ENCODE data around the gene ATP11A. TPM values are rescaled to one million over a fixed set of nuclear protein-coding genes. Genes with fewer than 3 reads are reported as not detected.

ATP11A gene
- total and polyA plus RNA-seq, 9 of the 15 experiments (the other 6 are each of a cell fraction or from before 2014, with no cell fraction given): 0.38 to 34.2 (median 4.2) TPM

DNA sequence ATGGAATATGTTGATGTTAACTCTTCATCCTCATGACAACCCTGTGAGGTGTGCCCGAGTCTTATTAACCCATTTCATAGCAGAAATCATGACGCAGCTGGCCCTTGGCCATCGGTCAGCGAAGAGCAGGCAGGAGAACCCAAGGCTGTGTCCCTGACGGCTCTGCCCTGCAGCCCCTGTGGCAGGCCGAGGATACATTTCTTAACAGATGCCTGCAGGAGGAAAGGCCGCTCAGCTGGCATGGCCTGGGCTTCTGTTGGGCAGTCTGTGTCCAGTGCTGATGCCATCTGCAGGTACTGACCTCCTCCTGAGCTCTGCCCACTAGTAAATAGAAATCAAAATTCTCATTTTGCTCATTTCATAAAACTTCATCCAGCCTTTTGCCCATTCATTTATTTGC lies 243.8 kb downstream of the ATP11A start:
- Histone ChIP-seq H3K36me3 (ENCODE audit: control insufficient read depth, insufficient read depth, low read length) (no peaks in the 10 kb centered on the region), H3K27me3 (ENCODE audit: control insufficient read depth in 2 of 2, insufficient read depth in 2 of 2, low read length in 2 of 2) (peaks cover 2 to 37% of the 10 kb centered on the region in 2 experiments; a peak in 4 of 5 replicates), H3K9ac (ENCODE audit: insufficient read depth in 1 of 2, low read depth in 2 of 2, low read length in 2 of 2) (no peak overlapping the region), H3K9me1 (ENCODE audit: control insufficient read depth, insufficient read depth, low read length) (no peaks in the 10 kb centered on the region), H3K9me3 (replicated peaks; ENCODE audit: control insufficient read depth, insufficient read depth, low read depth, low read length) (no peaks in the 10 kb centered on the region), H3K4me3 (no peak overlapping the region), H4K20me1 (replicated peaks; ENCODE audit: control insufficient read depth, insufficient read depth, low read length) (no peaks in the 10 kb centered on the region), H3K79me2 (ENCODE audit: control insufficient read depth, insufficient read depth, low read length) (no peaks in the 10 kb centered on the region), H3K4me2 (ENCODE audit: insufficient read depth, low read length) (no peak overlapping the region), H2AFZ (ENCODE audit: low read depth, low read length) (no peak overlapping the region), H3K27ac (ENCODE audit: extremely low read depth, low read depth, low read length) (no peak overlapping the region), H3K4me1 (replicated peaks in 1 of 2; ENCODE audit: control insufficient read depth in 2 of 2, insufficient read depth in 2 of 2, low read length in 2 of 2) (no peaks in the 10 kb centered on the region; a peak in 1 of 5 replicates)
- CTCF ChIA-PET (ENCODE audit: low intra/inter-chr PET ratio): no interaction called here
- WGBS (ENCODE audit: insufficient coverage, low coverage, missing lambda C conversion rate): 0% methylated on average over 6 of the region's 7 CpGs
- in situ Hi-C loops (cut with MboI) (loop anchor here (25.0 kb wide), 1 partner anchor 454 kb away; no protein-coding TSS in a partner anchor), intact Hi-C loops (cut with micrococcal nuclease) (no loop called here)
- BruUV-seq (replicated peaks): no TSS peak
- FAIRE-seq (no peak), DNase-seq (ENCODE audit: extremely low read depth in 1 of 4, low spot score in 3 of 4) (no peak), ATAC-seq (no peak)
- POLR2A ChIA-PET: interaction anchor here (0.7 kb wide), 1 partner anchor 24 kb away, joined by 3 read pairs; no protein-coding TSS in a partner anchor
- TF ChIP-seq, protein P1, sequence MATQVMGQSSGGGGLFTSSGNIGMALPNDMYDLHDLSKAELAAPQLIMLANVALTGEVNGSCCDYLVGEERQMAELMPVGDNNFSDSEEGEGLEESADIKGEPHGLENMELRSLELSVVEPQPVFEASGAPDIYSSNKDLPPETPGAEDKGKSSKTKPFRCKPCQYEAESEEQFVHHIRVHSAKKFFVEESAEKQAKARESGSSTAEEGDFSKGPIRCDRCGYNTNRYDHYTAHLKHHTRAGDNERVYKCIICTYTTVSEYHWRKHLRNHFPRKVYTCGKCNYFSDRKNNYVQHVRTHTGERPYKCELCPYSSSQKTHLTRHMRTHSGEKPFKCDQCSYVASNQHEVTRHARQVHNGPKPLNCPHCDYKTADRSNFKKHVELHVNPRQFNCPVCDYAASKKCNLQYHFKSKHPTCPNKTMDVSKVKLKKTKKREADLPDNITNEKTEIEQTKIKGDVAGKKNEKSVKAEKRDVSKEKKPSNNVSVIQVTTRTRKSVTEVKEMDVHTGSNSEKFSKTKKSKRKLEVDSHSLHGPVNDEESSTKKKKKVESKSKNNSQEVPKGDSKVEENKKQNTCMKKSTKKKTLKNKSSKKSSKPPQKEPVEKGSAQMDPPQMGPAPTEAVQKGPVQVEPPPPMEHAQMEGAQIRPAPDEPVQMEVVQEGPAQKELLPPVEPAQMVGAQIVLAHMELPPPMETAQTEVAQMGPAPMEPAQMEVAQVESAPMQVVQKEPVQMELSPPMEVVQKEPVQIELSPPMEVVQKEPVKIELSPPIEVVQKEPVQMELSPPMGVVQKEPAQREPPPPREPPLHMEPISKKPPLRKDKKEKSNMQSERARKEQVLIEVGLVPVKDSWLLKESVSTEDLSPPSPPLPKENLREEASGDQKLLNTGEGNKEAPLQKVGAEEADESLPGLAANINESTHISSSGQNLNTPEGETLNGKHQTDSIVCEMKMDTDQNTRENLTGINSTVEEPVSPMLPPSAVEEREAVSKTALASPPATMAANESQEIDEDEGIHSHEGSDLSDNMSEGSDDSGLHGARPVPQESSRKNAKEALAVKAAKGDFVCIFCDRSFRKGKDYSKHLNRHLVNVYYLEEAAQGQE (IDR thresholded peaks at IDR 0.05; ENCODE audit: borderline replicate concordance): no peak
- TF ChIP-seq, protein P1 (CRISPR knock-in tag; IDR thresholded peaks at IDR 0.05; ENCODE audit: low read depth): no peak
- TF ChIP-seq, protein P2, sequence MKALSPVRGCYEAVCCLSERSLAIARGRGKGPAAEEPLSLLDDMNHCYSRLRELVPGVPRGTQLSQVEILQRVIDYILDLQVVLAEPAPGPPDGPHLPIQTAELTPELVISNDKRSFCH (CRISPR knock-in tag; IDR thresholded peaks at IDR 0.05): no peak
- TF ChIP-seq, protein P2 (tag; IDR thresholded peaks at IDR 0.05): no peak
- TF ChIP-seq NR3C1 (CRISPR knock-in tag; IDR thresholded peaks at IDR 0.05) (no peak), ZNF253 (CRISPR knock-in tag; conservative IDR thresholded peaks at IDR 0.05) (no peak), MXI1 (IDR thresholded peaks at IDR 0.05; ENCODE audit: low read depth, low read length) (no peak), TCFL5 (CRISPR knock-in tag; conservative IDR thresholded peaks at IDR 0.05) (no peak), TBP (optimal IDR thresholded peaks at IDR 0.05; ENCODE audit: low read depth, low read length) (no peak), PTTG1 (tag; IDR thresholded peaks at IDR 0.05; ENCODE audit: low read depth) (no peak)
- TF ChIP-seq, protein P3, sequence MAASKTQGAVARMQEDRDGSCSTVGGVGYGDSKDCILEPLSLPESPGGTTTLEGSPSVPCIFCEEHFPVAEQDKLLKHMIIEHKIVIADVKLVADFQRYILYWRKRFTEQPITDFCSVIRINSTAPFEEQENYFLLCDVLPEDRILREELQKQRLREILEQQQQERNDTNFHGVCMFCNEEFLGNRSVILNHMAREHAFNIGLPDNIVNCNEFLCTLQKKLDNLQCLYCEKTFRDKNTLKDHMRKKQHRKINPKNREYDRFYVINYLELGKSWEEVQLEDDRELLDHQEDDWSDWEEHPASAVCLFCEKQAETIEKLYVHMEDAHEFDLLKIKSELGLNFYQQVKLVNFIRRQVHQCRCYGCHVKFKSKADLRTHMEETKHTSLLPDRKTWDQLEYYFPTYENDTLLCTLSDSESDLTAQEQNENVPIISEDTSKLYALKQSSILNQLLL (CRISPR knock-in tag; IDR thresholded peaks at IDR 0.05; ENCODE audit: borderline replicate concordance): no peak
